ENCODE results near the gene REXO1.
A peak's percentile ranks its signal among the peaks of the same experiment; 100 is the strongest.

- no peak for TF ChIP-seq NR2C2 (CRISPR knock-in tag; IDR thresholded peaks at IDR 0.05)
- no peak for TF ChIP-seq NR2C2 (tag; IDR thresholded peaks at IDR 0.05)
- TF ChIP-seq EP300 (IDR thresholded peaks at IDR 0.05; ENCODE audit: low read length) = no peak
- TF ChIP-seq FOXK2 (conservative IDR thresholded peaks at IDR 0.05 in 1 of 2, IDR thresholded peaks at IDR 0.05 in 1 of 2; ENCODE audit: low read depth in 2 of 2) = no peak
- no peak for TF ChIP-seq POLR2A (conservative IDR thresholded peaks at IDR 0.05)
- TF ChIP-seq MYC (IDR thresholded peaks at IDR 0.05; ENCODE audit: low read depth, low read length) = no peak
- TF ChIP-seq MYC (CRISPR knock-in tag; IDR thresholded peaks at IDR 0.05; ENCODE audit: borderline replicate concordance, low read depth) = no peak
- no peak for TF ChIP-seq BRD4 (IDR thresholded peaks at IDR 0.05)
- TF ChIP-seq EGR1 (conservative IDR thresholded peaks at IDR 0.05) = no peak
- TF ChIP-seq CHD4 (IDR thresholded peaks at IDR 0.05; ENCODE audit: insufficient read depth, insufficient replicate concordance, low read depth, low read length, poor library complexity, severe bottlenecking) = no peak
- no peak for TF ChIP-seq FOXK1 (CRISPR knock-in tag; IDR thresholded peaks at IDR 0.05; ENCODE audit: borderline replicate concordance)
- TF ChIP-seq ATF4 (CRISPR knock-in tag; IDR thresholded peaks at IDR 0.05) = no peak
- TF ChIP-seq POLR2AphosphoS5 (IDR thresholded peaks at IDR 0.05; ENCODE audit: control insufficient read depth, insufficient read depth, low read depth, low read length) = 0 out of 2 replicates have a peak, but pooled peaks have one; percentile 33
- no peak for TF ChIP-seq NR1H2 (CRISPR knock-in tag; IDR thresholded peaks at IDR 0.05)
Observed at GRCh38 chr19:1843646-1844394, 4.5 kb downstream of the REXO1 start.

Data from K562 (cell line).